Lung (tissue), 12 donors: ENCODE results near the gene PDIA6. TPM values are rescaled to one million over a fixed set of nuclear protein-coding genes. Genes with fewer than 3 reads are reported as not detected.

Source experiments
- ATAC-seq: fragments of 200-7000 bp; cut with Tn5 transposase; one replicate; pipeline ENCODE4 v1.9.1; 2020; ENCODE audit warnings: moderate number of reproducible peaks; ENCODE audit not compliant: insufficient read depth, low FRiP score
- DNase-seq, 3 donors: peaks; one replicate each; pipeline ENCODE4 v3.0.0-alpha.2; 2013 to 2017
- H3K27ac ChIP-seq, 2 donors: one replicate each; pipeline ENCODE4 v1.5.1; 2013; ENCODE audit warnings: mild to moderate bottlenecking in 2 of 2, moderate library complexity in 2 of 2, control low read depth in 1 of 2, inconsistent platforms in 1 of 2, low read depth in 1 of 2, low read length in 1 of 2
- H3K27me3 ChIP-seq, 3 donors: one replicate each; pipeline ENCODE4 v1.5.1; 2013; ENCODE audit warnings: low read length in 2 of 3; ENCODE audit not compliant: control insufficient read depth in 3 of 3, insufficient read depth in 3 of 3
- H3K36me3 ChIP-seq, 4 donors: one replicate each; pipeline ENCODE4 v1.5.1; 2013; ENCODE audit warnings: low read length in 4 of 4, mild to moderate bottlenecking in 1 of 4, moderate library complexity in 1 of 4; ENCODE audit not compliant: control insufficient read depth in 4 of 4, insufficient read depth in 4 of 4
- H3K4me1 ChIP-seq, 5 donors: one replicate each; pipeline ENCODE4 v1.5.1; 2013; ENCODE audit warnings: low read length in 5 of 5, mild to moderate bottlenecking in 2 of 5, moderate library complexity in 1 of 5; ENCODE audit not compliant: control insufficient read depth in 5 of 5, insufficient read depth in 5 of 5
- H3K4me3 ChIP-seq: one replicate; pipeline ENCODE4 v1.5.1; 2013; ENCODE audit warnings: mild to moderate bottlenecking, control low read depth, moderate library complexity
- H3K9ac ChIP-seq, 2 donors: one replicate each; pipeline ENCODE4 v1.5.1; 2013; ENCODE audit warnings: low read length in 2 of 2, control low read depth in 1 of 2; ENCODE audit not compliant: insufficient read depth in 1 of 2
- H3K9me3 ChIP-seq, 4 donors: one replicate each; pipeline ENCODE4 v1.5.1; 2013; ENCODE audit warnings: low read length in 3 of 4, mild to moderate bottlenecking in 1 of 4, moderate library complexity in 1 of 4; ENCODE audit not compliant: control insufficient read depth in 4 of 4, insufficient read depth in 3 of 4
- WGBS, 2 donors: extraction: QIAGEN DNeasy Blood & Tissue Kit; methylation state at CpG; one replicate each; pipeline ENCODE4 v1.1.7; 2013; 5-methylcytosine and 5-hydroxymethylcytosine counted together
- polyA plus RNA-seq, 2 donors: library from polyadenylated mRNA; stranded (reverse); fragments of 200-250 nt; gene quantifications; one replicate each; pipeline ENCODE4 v1.2.1, GENCODE V29; 2013
- total RNA-seq, 2 donors: library from RNA; depleted of rRNA in 1 of 2; stranded (reverse); fragments of >200 nt in 1 of 2; gene quantifications; one replicate each; pipeline ENCODE4 v1.2.1, GENCODE V29; 2014 to 2021
- TF ChIP-seq, protein P1 (sequence below): IDR thresholded peaks from 2 replicates; pipeline ENCODE4 v1.5.1; 2012; ENCODE audit warnings: mild to moderate bottlenecking; ENCODE audit errors: control extremely low read depth, extremely low read depth
- donor health status: control.
- donor health status: control.
- donor health status: Bipolar disorder and iron deficiency.
- donor health status: healthy.
- donor health status: DM: yes; HTN: yes; CAD: no.

The PDIA6 gene
- total and polyA plus RNA-seq, 4 donors: 70.1 to 341 (median 189) TPM

DNA sequence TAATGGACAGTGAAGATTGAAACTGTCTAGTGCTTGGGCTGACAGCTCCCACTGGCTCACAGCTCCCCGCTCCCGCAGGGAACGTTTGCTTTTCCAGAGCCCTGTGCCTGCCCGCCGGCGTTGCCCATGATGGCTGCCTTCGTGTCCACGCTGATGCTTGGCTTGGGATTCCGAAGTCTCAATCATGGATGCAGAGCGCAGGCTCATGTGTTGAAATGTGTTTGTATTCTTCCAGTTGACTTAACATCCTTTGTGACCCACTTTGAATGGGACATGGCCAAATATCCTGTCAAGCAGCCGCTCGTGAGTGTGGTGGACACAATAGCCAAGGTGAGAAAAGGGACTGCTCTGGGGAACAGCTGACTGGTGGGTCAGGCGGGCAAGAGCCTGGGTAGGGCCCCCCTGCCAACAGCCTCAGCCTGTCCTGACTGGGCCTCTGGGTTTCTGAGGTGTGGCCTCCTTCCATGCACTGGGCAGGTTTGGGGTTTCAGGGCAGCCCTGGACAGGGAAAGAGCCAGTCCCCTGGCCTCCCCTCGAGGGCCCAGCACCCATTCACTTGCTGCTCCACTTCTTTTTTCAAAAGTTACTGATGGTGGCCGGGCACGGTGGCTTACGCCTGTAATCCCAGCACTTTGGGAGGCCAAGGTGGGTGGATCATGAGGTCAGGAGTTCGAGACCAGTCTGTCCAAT lies 48.3 kb downstream of the PDIA6 start:
- DNase-seq: no peak
- no peak for ATAC-seq
- H3K27me3 ChIP-seq: peaks cover 0 to 3% (median 0%) of the 10 kb centered on the region in 3 donors
- TF ChIP-seq, protein P1, sequence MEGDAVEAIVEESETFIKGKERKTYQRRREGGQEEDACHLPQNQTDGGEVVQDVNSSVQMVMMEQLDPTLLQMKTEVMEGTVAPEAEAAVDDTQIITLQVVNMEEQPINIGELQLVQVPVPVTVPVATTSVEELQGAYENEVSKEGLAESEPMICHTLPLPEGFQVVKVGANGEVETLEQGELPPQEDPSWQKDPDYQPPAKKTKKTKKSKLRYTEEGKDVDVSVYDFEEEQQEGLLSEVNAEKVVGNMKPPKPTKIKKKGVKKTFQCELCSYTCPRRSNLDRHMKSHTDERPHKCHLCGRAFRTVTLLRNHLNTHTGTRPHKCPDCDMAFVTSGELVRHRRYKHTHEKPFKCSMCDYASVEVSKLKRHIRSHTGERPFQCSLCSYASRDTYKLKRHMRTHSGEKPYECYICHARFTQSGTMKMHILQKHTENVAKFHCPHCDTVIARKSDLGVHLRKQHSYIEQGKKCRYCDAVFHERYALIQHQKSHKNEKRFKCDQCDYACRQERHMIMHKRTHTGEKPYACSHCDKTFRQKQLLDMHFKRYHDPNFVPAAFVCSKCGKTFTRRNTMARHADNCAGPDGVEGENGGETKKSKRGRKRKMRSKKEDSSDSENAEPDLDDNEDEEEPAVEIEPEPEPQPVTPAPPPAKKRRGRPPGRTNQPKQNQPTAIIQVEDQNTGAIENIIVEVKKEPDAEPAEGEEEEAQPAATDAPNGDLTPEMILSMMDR: no peak
- peaks cover 0 to 4% (median 0%) of the 10 kb centered on the region in 5 donors for H3K4me1 ChIP-seq
- H3K36me3 ChIP-seq: no peaks in the 10 kb centered on the region
- WGBS, 2 donors: 88 to 89% methylated on average over 18 of the region's 18 CpGs
- H3K4me3 ChIP-seq: no peak overlapping the region
- no peaks in the 10 kb centered on the region for H3K9me3 ChIP-seq
- no peak overlapping the region for H3K9ac ChIP-seq
- no peak overlapping the region for H3K27ac ChIP-seq

DNA sequence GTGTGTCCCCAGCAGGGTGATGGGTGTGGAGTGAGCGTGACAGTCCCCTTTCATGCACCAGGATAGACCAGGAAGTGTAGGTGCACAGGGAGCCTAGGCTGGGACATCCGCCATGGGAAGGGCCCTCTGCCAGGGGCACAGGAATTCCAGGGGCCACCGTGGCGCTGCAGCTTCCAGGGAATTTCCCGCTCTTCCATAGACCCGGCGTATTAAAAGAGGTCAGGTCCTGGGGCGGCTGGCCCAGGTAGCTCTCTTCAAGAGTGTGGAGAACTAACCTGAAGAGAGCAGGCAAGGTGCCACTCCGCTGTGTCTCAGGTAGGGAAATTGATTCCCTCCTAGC lies 49.2 kb downstream of the PDIA6 start:
- Histone ChIP-seq H3K36me3 (no peaks in the 10 kb centered on the region), H3K27me3 (peaks cover 0 to 3% (median 0%) of the 10 kb centered on the region in 3 donors), H3K27ac (no peak overlapping the region), H3K9ac (no peak overlapping the region), H3K4me3 (no peak overlapping the region), H3K4me1 (peaks cover 0 to 4% (median 0%) of the 10 kb centered on the region in 5 donors), H3K9me3 (no peaks in the 10 kb centered on the region)
- DNase-seq: no peak
- WGBS, 2 donors: 74 to 87% methylated on average over 9 of the region's 9 CpGs
- TF ChIP-seq, protein P1: no peak
- no peak for ATAC-seq

DNA sequence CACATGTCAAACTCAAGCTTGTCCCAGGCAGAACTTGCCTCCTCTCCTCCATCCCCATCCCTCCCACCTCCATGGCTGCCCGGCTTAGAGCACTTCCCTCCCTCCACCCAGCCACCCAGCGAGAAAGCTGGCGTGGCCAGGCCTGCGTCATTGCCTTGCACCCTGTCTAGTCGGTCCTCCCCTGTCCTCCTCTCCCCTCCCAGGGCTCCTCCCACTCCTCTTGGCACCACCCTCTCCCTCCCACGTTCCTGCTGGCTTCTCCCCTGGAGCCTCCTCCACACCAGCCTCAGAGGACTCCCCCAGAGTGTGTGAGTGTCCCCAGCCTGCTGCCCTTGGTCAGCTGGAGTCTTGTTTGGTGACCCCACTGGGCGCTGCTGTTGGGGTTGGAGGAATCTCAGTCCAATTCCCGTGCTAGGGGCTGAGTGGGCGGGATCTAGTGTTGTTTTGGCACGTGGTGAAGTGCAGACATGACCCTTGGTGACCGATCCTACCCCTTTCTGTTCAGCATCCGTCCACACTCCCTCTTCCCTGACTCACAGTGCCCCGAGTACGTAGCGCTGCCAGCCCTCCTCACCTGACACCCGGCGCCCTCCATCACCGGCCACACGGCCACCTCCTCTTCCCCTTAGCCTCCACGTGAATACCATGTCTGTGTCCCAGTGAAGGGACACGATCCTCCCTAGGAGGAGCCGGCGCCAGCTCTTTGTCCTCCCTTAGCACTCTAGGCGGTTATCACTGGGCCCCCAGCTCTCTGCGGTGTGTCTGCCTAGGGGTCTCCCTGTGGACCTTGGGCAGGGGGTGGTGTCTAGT lies 49.7 kb downstream of the PDIA6 start:
- Histone ChIP-seq H3K9ac (no peak overlapping the region), H3K4me3 (no peak overlapping the region), H3K36me3 (no peaks in the 10 kb centered on the region), H3K9me3 (no peaks in the 10 kb centered on the region), H3K27me3 (peaks cover 0 to 3% (median 0%) of the 10 kb centered on the region in 3 donors), H3K27ac (no peak overlapping the region), H3K4me1 (peaks cover 0 to 4% (median 0%) of the 10 kb centered on the region in 5 donors)
- TF ChIP-seq, protein P1: no peak
- DNase-seq (peak in 1 of 3 donors; percentile 16), ATAC-seq (no peak)
- WGBS, 2 donors: 55 to 61% methylated on average over 24 to 25 of the region's 25 CpGs
